Esophagus muscularis mucosa (tissue), 4 donors: ENCODE data around the gene REXO4. TPM values are rescaled to one million over a fixed set of nuclear protein-coding genes. Genes with fewer than 3 reads are reported as not detected.

Source experiments
- DNase-seq: peaks from one replicate; pipeline ENCODE4 v3.0.0-alpha.2; 2017; ENCODE audit errors: extremely low spot score
- H3K27ac ChIP-seq, 4 donors: fragments of 200-600 bp; sonication (generic); replicated peaks in 1 of 4; 1 replicate in 3 of 4; 2 replicates in 1 of 4; pipeline ENCODE4 v1.5.1; 2016 to 2019; ENCODE audit warnings: mild to moderate bottlenecking in 1 of 4
- H3K27me3 ChIP-seq, 4 donors: fragments of 200-600 bp; sonication (generic); one replicate each; pipeline versions ENCODE4 v1.5.1 to v1.6.0; 2016 to 2019
- H3K36me3 ChIP-seq, 4 donors: fragments of 200-600 bp; sonication (generic); one replicate each; pipeline ENCODE4 v1.5.1; 2016 to 2019
- H3K4me1 ChIP-seq, 4 donors: fragments of 200-600 bp; sonication (generic); one replicate each; pipeline ENCODE4 v1.5.1; 2016 to 2019
- H3K4me3 ChIP-seq, 4 donors: fragments of 200-600 bp; sonication (generic); 1 replicate in 2 of 4; 2 replicates in 2 of 4; pipeline ENCODE4 v1.5.1; 2016 to 2019; ENCODE audit warnings: mild to moderate bottlenecking in 4 of 4, moderate library complexity in 1 of 4
- H3K9me3 ChIP-seq, 4 donors: fragments of 200-600 bp; sonication (generic); 1 replicate in 3 of 4; 2 replicates in 1 of 4; pipeline ENCODE4 v1.5.1; 2016 to 2019
- CTCF ChIP-seq, 3 experiments: fragments of 200-600 bp in 2 of 3; fragments of 450-650 bp in 1 of 3; sonication (generic) in 2 of 3; IDR thresholded peaks; one replicate each; pipeline ENCODE4 v1.5.1; 2017 to 2019; ENCODE audit warnings: antibody characterized with exemption in 3 of 3, mild to moderate bottlenecking in 2 of 3, moderate library complexity in 1 of 3
- EP300 ChIP-seq: sonication (generic); formaldehyde crosslinking; IDR thresholded peaks from one replicate; pipeline ENCODE4 v1.6.1; 2017; ENCODE audit warnings: antibody characterized with exemption
- POLR2A ChIP-seq: fragments of 450-650 bp; IDR thresholded peaks from one replicate; pipeline ENCODE4 v1.6.1; 2017; ENCODE audit warnings: antibody characterized with exemption, moderate library complexity, mild to moderate bottlenecking, low read depth
- POLR2AphosphoS5 ChIP-seq, 2 donors: sonication (generic); formaldehyde crosslinking; IDR thresholded peaks; one replicate each; pipeline ENCODE4 v1.6.1; 2017; ENCODE audit warnings: antibody characterized with exemption in 2 of 2
- WGBS: methylation state at CpG from one replicate; pipeline ENCODE4 v1.1.5; 2018; 5-methylcytosine and 5-hydroxymethylcytosine counted together
- intact Hi-C: fragments of 100-400 bp; cut with DNase I; formaldehyde crosslinking; loops from one replicate; pipeline ENCODE4 v1.15.1; 2023
- total RNA-seq, 4 donors: library from RNA; depleted of rRNA; stranded (reverse); fragments of >200 nt; gene quantifications; one replicate each; pipeline versions ENCODE4 v1.1.0 to v1.2.1, GENCODE V29; 2016

The REXO4 gene
- total RNA-seq, 4 donors from 2014 or later = 15.0 to 28.9 (median 22.4) TPM

DNA sequence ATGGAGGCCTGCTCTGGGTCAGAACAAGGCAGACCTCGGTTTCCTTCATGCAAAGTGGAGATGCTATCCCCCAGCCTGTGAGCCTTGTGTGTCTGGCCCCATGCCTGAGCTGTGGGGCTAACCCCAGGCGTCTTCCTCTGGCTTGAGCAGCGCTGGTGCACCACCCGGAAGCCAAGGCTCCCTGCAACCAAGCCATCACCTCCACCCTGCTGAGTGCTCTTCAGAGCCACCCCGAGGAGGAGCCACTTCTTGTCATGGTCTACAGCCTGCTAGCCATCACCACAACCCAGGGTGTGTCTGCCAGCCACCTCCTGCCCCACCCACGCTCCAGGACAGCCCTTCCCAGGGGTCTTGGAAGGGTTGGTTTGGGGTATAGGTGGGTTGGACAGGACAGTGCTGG lies 16.2 kb downstream of the REXO4 start:
- TF ChIP-seq POLR2A = no peak
- no peak for TF ChIP-seq POLR2AphosphoS5 (IDR thresholded peaks at IDR 0.05)
- H3K9me3 ChIP-seq = no peaks in the 10 kb centered on the region
- DNase-seq = no peak
- peaks cover 0 to 8% (median 3%) of the 10 kb centered on the region in 4 donors for H3K4me1 ChIP-seq
- H3K27me3 ChIP-seq = peaks cover 0 to 7% (median 0%) of the 10 kb centered on the region in 4 donors
- intact Hi-C loops = no loop called here
- no peak overlapping the region for H3K27ac ChIP-seq
- no peak overlapping the region for H3K4me3 ChIP-seq
- peaks cover 0 to 54% (median 38%) of the 10 kb centered on the region in 4 donors for H3K36me3 ChIP-seq
- 96% methylated on average over 6 of the region's 6 CpGs for WGBS

DNA sequence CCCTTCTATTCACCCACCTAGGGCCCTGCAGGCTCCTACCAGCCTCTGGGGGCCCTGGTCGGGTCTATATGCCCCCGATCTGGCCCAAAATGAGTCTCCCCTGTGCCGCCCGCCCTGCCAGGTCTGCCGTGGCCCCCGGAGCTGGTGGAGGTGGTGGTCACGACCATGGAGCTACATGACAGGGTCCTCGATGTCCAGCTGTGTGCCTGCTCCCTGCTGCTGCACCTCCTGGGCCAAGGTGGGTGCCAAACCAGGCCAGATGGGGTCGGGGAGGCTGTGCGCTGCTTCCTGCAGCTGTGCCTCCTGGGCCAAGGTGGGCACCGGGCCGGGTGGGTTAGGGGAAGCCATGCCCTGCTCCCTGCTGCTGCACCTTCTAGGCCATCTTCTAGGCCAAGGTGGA lies 17.5 kb downstream of the REXO4 start:
- no peak for TF ChIP-seq EP300
- no peak for TF ChIP-seq CTCF (IDR thresholded peaks at IDR 0.05)
- no peak for TF ChIP-seq POLR2AphosphoS5 (IDR thresholded peaks at IDR 0.05)
- no peak for TF ChIP-seq POLR2A
- H3K27me3 ChIP-seq = peaks cover 0 to 18% (median 0%) of the 10 kb centered on the region in 4 donors
- no peak for DNase-seq
- no peak overlapping the region for H3K4me3 ChIP-seq
- 94% methylated on average over 7 of the region's 12 CpGs for WGBS
- peaks cover 0 to 41% (median 25%) of the 10 kb centered on the region in 4 donors for H3K36me3 ChIP-seq
- no peaks in the 10 kb centered on the region for H3K4me1 ChIP-seq
- H3K27ac ChIP-seq = no peak overlapping the region
- no peaks in the 10 kb centered on the region for H3K9me3 ChIP-seq
- intact Hi-C loops = no loop called here

- 80% methylated on average over 1 of the region's 9 CpGs for WGBS
- TF ChIP-seq EP300 (no peak), CTCF (IDR thresholded peaks at IDR 0.05) (no peak), POLR2AphosphoS5 (IDR thresholded peaks at IDR 0.05) (no peak), POLR2A (no peak)
- Histone ChIP-seq H3K36me3 (peaks cover 0 to 21% (median 10%) of the 10 kb centered on the region in 4 donors), H3K27me3 (peaks cover 0 to 42% (median 9%) of the 10 kb centered on the region in 4 donors), H3K4me3 (no peak overlapping the region), H3K4me1 (no peaks in the 10 kb centered on the region), H3K27ac (no peak overlapping the region), H3K9me3 (no peaks in the 10 kb centered on the region)
- intact Hi-C loops = no loop called here
- no peak for DNase-seq
These were observed 19.9 kb downstream of the REXO4 start for GRCh38 chr9:133397895-133398294.

DNA sequence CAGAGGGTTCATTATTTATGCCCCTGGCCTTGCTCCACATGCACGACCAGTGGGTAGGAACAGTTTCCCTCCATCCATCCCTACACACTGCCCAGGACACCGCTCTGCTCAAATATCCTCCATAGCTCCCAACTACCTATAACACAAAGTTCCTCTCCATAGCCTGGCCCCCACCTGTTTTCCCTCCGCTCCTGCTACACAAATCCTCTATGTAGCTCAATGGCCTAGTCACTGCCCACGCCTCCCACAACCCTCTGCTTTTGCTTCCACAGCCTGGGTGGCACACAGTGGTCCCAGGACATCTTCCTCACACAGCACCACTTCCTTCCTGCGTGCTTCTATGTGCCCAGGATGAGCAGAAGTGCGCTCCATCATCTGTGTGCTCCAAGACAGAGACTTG lies 20.4 kb downstream of the REXO4 start:
- intact Hi-C loops = no loop called here
- WGBS = 84% methylated on average over 6 of the region's 6 CpGs
- TF ChIP-seq CTCF (IDR thresholded peaks at IDR 0.05) (no peak), POLR2AphosphoS5 (IDR thresholded peaks at IDR 0.05) (no peak)
- H3K36me3 ChIP-seq = peaks cover 0 to 16% (median 8%) of the 10 kb centered on the region in 4 donors
- H3K4me1 ChIP-seq = no peaks in the 10 kb centered on the region
- H3K4me3 ChIP-seq = no peak overlapping the region
- no peak overlapping the region for H3K27ac ChIP-seq
- no peaks in the 10 kb centered on the region for H3K9me3 ChIP-seq
- DNase-seq = no peak
- peaks cover 0 to 45% (median 9%) of the 10 kb centered on the region in 4 donors for H3K27me3 ChIP-seq

GRCh38 chr9:133396952-133397351 lies 20.9 kb downstream of the REXO4 start:
- intact Hi-C loops = no loop called here
- peaks cover 0 to 49% (median 9%) of the 10 kb centered on the region in 4 donors for H3K27me3 ChIP-seq
- TF ChIP-seq POLR2A (no peak), POLR2AphosphoS5 (IDR thresholded peaks at IDR 0.05) (no peak), EP300 (no peak), CTCF (IDR thresholded peaks at IDR 0.05) (no peak)
- no peak overlapping the region for H3K27ac ChIP-seq
- H3K4me3 ChIP-seq = no peak overlapping the region
- no peaks in the 10 kb centered on the region for H3K9me3 ChIP-seq
- H3K4me1 ChIP-seq = no peaks in the 10 kb centered on the region
- no peak for DNase-seq
- WGBS = 59% methylated on average over 5 of the region's 14 CpGs
- H3K36me3 ChIP-seq = peaks cover 0 to 12% (median 6%) of the 10 kb centered on the region in 4 donors
